K562 (cell line): Measurements from ENCODE around the gene U2SURP.

ENCODE experiments used
- HNRNPLL ChIP-seq: fragments of 200-400 bp; formaldehyde crosslinking; IDR thresholded peaks from 2 replicates; pipeline ENCODE4 v1.6.1; 2017; ENCODE audit warnings: low read length, low read depth, mild to moderate bottlenecking; ENCODE audit not compliant: poor library complexity, severe bottlenecking
- MAZ ChIP-seq, 2 experiments: fragments of 450-650 bp in 1 of 2; sonication (generic) in 1 of 2; formaldehyde crosslinking; IDR thresholded peaks in 1 of 2; conservative IDR thresholded peaks in 1 of 2; 2 replicates each; pipeline versions ENCODE4 v1.4.0 to v1.5.0; 2020; ENCODE audit warnings: mild to moderate bottlenecking in 1 of 2, missing genetic modification reagents in 1 of 2
- SP1 ChIP-seq: sonication (generic); formaldehyde crosslinking; IDR thresholded peaks from 2 replicates; pipeline ENCODE4 v1.8.1; 2022; ENCODE audit warnings: mild to moderate bottlenecking, missing genetic modification reagents
- SP2 ChIP-seq: IDR thresholded peaks from 2 replicates; pipeline ENCODE4 v1.6.1; 2011; ENCODE audit warnings: mild to moderate bottlenecking, low read depth, low read length, moderate library complexity; ENCODE audit not compliant: poor library complexity, severe bottlenecking; ENCODE audit errors: extremely low read depth
- TF ChIP-seq, protein P1 (sequence below): fragments of 250-450 bp; sonication (Bioruptor Pico); IDR thresholded peaks from 2 replicates; pipeline ENCODE4 v1.5.0; 2020; ENCODE audit warnings: mild to moderate bottlenecking, borderline replicate concordance
- TF ChIP-seq, protein P2 (sequence below), 2 experiments: fragments of 450-650 bp; formaldehyde crosslinking in 1 of 2; IDR thresholded peaks; 2 replicates each; pipeline versions ENCODE4 v1.4.0 to v1.6.1; 2014 to 2020; ENCODE audit warnings: mild to moderate bottlenecking in 2 of 2, borderline replicate concordance in 1 of 2, low read depth in 1 of 2
- TF ChIP-seq, protein P3 (sequence below), 3 experiments: IDR thresholded peaks in 2 of 3; conservative IDR thresholded peaks in 1 of 3; 2 replicates each; pipeline ENCODE4 v1.5.1; 2011 to 2012; ENCODE audit warnings: low read length in 3 of 3, mild to moderate bottlenecking in 3 of 3, control low read depth in 2 of 3, improper control_type of control experiment in 1 of 3, inconsistent platforms in 1 of 3, low read depth in 1 of 3, mixed read lengths in 1 of 3, moderate library complexity in 1 of 3; ENCODE audit not compliant: insufficient read depth in 2 of 3

DNA sequence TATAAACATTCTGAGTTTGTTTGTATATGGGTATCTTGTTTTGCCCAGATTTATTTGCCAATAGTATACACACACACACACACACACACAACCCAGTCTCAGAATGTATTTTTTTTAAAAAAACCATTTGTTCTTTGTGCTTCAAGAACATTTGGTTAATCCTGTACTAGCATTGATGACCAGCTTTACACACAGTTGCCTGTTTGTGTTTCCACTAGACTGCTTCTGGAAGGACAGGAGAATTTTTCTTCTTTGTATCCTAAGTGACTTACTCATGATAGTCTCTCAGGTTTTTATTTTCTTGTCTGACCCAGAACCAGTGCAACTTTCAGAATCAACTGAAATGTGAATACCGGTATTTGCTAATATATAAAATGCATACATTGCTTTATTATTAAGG is 40.5 kb downstream of the U2SURP start:
- TF ChIP-seq, protein P1, sequence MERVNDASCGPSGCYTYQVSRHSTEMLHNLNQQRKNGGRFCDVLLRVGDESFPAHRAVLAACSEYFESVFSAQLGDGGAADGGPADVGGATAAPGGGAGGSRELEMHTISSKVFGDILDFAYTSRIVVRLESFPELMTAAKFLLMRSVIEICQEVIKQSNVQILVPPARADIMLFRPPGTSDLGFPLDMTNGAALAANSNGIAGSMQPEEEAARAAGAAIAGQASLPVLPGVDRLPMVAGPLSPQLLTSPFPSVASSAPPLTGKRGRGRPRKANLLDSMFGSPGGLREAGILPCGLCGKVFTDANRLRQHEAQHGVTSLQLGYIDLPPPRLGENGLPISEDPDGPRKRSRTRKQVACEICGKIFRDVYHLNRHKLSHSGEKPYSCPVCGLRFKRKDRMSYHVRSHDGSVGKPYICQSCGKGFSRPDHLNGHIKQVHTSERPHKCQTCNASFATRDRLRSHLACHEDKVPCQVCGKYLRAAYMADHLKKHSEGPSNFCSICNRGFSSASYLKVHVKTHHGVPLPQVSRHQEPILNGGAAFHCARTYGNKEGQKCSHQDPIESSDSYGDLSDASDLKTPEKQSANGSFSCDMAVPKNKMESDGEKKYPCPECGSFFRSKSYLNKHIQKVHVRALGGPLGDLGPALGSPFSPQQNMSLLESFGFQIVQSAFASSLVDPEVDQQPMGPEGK = no peak
- TF ChIP-seq, protein P2, sequence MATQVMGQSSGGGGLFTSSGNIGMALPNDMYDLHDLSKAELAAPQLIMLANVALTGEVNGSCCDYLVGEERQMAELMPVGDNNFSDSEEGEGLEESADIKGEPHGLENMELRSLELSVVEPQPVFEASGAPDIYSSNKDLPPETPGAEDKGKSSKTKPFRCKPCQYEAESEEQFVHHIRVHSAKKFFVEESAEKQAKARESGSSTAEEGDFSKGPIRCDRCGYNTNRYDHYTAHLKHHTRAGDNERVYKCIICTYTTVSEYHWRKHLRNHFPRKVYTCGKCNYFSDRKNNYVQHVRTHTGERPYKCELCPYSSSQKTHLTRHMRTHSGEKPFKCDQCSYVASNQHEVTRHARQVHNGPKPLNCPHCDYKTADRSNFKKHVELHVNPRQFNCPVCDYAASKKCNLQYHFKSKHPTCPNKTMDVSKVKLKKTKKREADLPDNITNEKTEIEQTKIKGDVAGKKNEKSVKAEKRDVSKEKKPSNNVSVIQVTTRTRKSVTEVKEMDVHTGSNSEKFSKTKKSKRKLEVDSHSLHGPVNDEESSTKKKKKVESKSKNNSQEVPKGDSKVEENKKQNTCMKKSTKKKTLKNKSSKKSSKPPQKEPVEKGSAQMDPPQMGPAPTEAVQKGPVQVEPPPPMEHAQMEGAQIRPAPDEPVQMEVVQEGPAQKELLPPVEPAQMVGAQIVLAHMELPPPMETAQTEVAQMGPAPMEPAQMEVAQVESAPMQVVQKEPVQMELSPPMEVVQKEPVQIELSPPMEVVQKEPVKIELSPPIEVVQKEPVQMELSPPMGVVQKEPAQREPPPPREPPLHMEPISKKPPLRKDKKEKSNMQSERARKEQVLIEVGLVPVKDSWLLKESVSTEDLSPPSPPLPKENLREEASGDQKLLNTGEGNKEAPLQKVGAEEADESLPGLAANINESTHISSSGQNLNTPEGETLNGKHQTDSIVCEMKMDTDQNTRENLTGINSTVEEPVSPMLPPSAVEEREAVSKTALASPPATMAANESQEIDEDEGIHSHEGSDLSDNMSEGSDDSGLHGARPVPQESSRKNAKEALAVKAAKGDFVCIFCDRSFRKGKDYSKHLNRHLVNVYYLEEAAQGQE (IDR thresholded peaks at IDR 0.05; ENCODE audit: borderline replicate concordance) = no peak
- TF ChIP-seq, protein P2 (CRISPR knock-in tag; IDR thresholded peaks at IDR 0.05; ENCODE audit: low read depth) = no peak
- TF ChIP-seq SP1 (CRISPR knock-in tag) (no peak), HNRNPLL (no peak), MAZ (CRISPR knock-in tag; conservative IDR thresholded peaks at IDR 0.05 in 1 of 2, IDR thresholded peaks at IDR 0.05 in 1 of 2) (no peak), SP2 (no peak)
- TF ChIP-seq, protein P3, sequence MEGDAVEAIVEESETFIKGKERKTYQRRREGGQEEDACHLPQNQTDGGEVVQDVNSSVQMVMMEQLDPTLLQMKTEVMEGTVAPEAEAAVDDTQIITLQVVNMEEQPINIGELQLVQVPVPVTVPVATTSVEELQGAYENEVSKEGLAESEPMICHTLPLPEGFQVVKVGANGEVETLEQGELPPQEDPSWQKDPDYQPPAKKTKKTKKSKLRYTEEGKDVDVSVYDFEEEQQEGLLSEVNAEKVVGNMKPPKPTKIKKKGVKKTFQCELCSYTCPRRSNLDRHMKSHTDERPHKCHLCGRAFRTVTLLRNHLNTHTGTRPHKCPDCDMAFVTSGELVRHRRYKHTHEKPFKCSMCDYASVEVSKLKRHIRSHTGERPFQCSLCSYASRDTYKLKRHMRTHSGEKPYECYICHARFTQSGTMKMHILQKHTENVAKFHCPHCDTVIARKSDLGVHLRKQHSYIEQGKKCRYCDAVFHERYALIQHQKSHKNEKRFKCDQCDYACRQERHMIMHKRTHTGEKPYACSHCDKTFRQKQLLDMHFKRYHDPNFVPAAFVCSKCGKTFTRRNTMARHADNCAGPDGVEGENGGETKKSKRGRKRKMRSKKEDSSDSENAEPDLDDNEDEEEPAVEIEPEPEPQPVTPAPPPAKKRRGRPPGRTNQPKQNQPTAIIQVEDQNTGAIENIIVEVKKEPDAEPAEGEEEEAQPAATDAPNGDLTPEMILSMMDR (IDR thresholded peaks at IDR 0.05 in 2 of 3, conservative IDR thresholded peaks at IDR 0.05 in 1 of 3; ENCODE audit: insufficient read depth in 2 of 3, low read depth in 1 of 3, low read length in 3 of 3) = no peak
